ENCODE measurements around the gene RASGEF1B.

Gene RASGEF1B

DNA sequence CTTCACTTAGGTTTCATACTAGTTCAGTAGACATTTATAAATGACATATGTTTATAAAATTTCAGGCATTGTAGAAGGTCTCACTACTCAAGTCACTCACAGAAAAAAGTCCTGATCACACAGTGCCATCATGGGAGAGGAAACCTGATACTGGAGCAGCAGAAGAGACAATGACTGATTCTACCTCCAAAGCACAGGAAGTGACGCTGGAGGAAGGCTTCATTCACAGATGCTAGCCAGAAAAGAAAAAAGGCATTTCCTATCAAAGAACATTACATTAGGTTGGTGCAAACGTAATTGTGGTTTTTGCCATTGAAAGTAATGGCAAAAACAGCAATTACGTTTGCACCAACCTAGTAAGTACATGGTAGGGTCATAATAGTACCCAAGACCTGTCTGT is 79.5 kb downstream of the RASGEF1B start:
- DNase-seq = no peak

DNA sequence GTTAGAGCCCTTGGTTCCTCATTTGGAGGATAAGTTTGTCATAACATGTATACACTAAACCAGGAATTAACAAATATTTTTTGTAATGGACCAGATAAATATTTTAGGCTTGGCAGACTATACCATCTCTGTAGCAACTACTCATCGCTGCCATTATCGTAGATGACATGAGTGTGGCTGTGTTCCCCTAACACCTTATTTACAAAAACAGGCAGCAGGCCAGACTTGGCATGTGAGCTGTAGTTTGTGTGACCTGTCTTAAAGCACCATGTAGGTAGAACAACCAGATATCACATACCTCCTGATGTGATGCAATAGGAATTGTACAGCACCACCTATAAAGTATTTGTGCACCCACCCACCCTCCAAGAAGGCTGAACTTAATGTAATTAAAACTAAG is 82.0 kb downstream of the RASGEF1B start:
- no peak for DNase-seq

DNA sequence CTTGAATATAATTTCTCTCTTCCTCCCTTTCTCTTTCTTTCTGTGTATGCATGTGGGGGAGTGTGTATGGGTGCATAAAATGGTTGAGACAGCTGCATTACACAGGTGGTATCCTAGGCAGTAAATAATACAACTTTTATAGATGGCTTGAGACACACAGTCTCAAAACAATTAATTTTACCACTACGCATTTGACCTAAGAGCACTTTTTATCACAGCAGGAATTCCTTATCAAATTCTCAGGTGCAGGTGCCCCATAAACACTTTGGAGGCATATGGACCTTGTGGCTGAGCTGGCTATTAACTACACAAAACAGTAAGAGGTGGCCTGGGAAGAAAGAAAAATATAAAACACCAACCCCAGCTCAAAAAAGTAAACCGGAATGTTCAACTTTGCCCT is 91.3 kb downstream of the RASGEF1B start:
- DNase-seq = no peak

DNA sequence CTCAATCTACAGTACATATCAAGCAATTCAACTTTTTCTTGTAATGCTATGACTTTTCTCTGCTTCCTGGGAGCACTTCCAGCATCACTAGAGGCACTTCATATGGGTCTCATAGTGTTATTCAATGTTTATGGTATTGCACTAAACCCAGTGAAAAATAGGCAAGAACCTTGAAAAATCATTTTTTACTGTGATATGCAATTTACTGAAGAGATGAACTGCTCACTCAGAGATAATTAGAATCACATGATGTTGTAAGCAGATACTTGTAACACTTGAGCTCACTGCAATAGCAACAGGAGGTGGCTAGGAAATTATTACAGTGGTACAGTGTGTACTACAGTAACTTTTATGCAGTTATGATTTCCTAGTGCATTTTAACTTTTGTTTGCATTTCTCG is 93.3 kb downstream of the RASGEF1B start:
- DNase-seq = no peak

DNA sequence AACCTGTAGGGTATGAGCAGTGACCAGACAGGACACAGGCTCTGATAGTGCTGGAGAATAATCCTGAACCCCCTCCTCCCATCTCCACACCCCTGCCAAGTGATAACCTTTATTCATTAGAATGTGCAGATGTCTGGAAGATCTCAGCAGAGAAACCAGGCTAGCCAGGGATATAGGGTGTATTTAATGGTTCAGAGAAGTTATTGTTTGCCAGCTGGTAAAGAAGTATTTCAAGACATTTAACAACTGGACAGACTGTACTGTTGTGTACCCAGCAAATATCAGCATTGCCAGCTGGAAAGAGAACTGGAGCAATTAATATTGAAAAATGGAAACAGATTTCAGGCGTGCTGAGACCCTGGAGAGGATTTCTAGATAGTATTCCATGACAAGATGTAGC is 94.5 kb downstream of the RASGEF1B start:
- no peak for DNase-seq

DNA sequence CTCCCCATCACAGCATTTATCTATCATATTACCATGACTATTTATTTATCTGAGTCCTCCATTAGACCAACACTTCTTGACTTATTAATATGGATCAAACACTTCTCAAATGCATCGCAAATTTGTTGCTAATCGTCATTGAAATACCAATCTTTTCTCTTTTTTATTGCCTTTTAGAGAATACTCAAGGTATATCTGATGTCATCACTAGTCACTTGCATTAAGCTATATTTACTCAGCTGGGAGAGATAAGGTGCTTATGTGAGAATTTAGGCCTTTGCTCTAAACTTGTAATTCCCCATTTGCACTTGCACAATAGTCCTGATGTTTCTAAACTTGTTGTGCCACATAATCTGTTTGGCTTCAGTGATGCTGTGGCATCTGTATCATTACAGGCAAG is 95.0 kb downstream of the RASGEF1B start:
- DNase-seq = no peak
